Chondrocyte (in vitro differentiated cells): ENCODE data around the gene TMCO6. TPM values are rescaled to one million over a fixed set of nuclear protein-coding genes. Genes with fewer than 3 reads are reported as not detected.

Source experiments
- DNase-seq: peaks from one replicate; pipeline ENCODE4 v3.0.0; 2021; ENCODE audit warnings: mixed read lengths, low spot score
- H3K27ac Mint-ChIP-seq: one replicate; pipeline ENCODE4 v1.8.0; 2021; ENCODE audit warnings: mild to moderate bottlenecking, moderate library complexity, mixed read lengths; ENCODE audit not compliant: unreplicated experiment
- H3K27me3 Mint-ChIP-seq: 2 replicates; pipeline ENCODE4 v1.8.0; 2021; ENCODE audit warnings: low read depth, mixed read lengths
- H3K36me3 Mint-ChIP-seq: 2 replicates; pipeline ENCODE4 v1.8.0; 2021; ENCODE audit warnings: low read depth, mixed read lengths
- H3K4me1 Mint-ChIP-seq: 2 replicates; pipeline ENCODE4 v1.8.0; 2021; ENCODE audit warnings: low read depth, mild to moderate bottlenecking, mixed read lengths
- H3K4me3 Mint-ChIP-seq: one replicate; pipeline ENCODE4 v1.8.0; 2021; ENCODE audit warnings: mild to moderate bottlenecking, moderate library complexity, mixed read lengths; ENCODE audit not compliant: unreplicated experiment
- H3K9me3 Mint-ChIP-seq: 2 replicates; pipeline ENCODE4 v1.8.0; 2021; ENCODE audit warnings: low read depth, mixed read lengths
- CTCF ChIP-seq: fragments of 200-600 bp; sonication (generic); IDR thresholded peaks from 2 replicates; pipeline ENCODE4 v1.5.0; 2021; ENCODE audit warnings: antibody characterized with exemption, mild to moderate bottlenecking, moderate library complexity
- microRNA-seq: library from miRNA; unstranded; fragments of <30 nt; microRNA quantifications from one replicate; pipeline ENCODE4 v1.2.0, GENCODE V29; 2020; ENCODE audit warnings: borderline number of aligned reads
- total RNA-seq: library from RNA; stranded (reverse); gene quantifications from 3 replicates; pipeline ENCODE4 v1.2.1, GENCODE V29; 2021

TMCO6 gene
- total RNA-seq, 1 donor from 2014 or later: 6.6 TPM

- DNase-seq: peak; percentile 97
- H3K4me3 Mint-ChIP-seq: peak within 1 kb of the TSS; percentile 94
- no peaks in the 10 kb centered on the region for H3K9me3 Mint-ChIP-seq
- peaks cover 33% of the 10 kb centered on the region for H3K4me1 Mint-ChIP-seq
- H3K27ac Mint-ChIP-seq: peak within 1 kb of the TSS; percentile 97
- no peaks in the 10 kb centered on the region for H3K27me3 Mint-ChIP-seq
- TF ChIP-seq CTCF: no peak
- H3K36me3 Mint-ChIP-seq: peaks cover 7% of the 10 kb centered on the region
Measured at GRCh38 chr5:140690941-140691924, 52.0 kb downstream of the TMCO6 start, which contains the start of the genes HARS1 and HARS2. TSS of gene HARS1 (minus strand) at chr5:140691370. CDS start at chr5:140691304, 66 bp downstream. TSS of gene HARS2 (plus strand) at chr5:140691455. CDS start at chr5:140691649, 194 bp downstream.

GRCh38 chr5:140694276-140694675 is 55.0 kb downstream of the TMCO6 start:
- H3K27ac Mint-ChIP-seq: no peak overlapping the region
- no peak overlapping the region for H3K4me3 Mint-ChIP-seq
- H3K4me1 Mint-ChIP-seq: peaks cover 33% of the 10 kb centered on the region
- H3K36me3 Mint-ChIP-seq: peaks cover 29% of the 10 kb centered on the region
- TF ChIP-seq CTCF: no peak
- no peaks in the 10 kb centered on the region for H3K9me3 Mint-ChIP-seq
- no peaks in the 10 kb centered on the region for H3K27me3 Mint-ChIP-seq
- no peak for DNase-seq

Small RNA genes lying within 50 kb of the gene (microRNA-seq; reads per million reads assigned to microRNA genes)
- not detected for gene MIR3655

Other genes starting within 250 kb of the TMCO6 start
- gene ANKHD1, start 237.6 kb upstream of the TMCO6 start, total RNA-seq: 61.4 to 79.8 TPM (median 67.7 TPM) in 3 replicates
- 5.6 to 6.2 TPM (median 6.0 TPM) in 3 replicates for gene EIF4EBP3, start 91.8 kb upstream of the TMCO6 start, total RNA-seq
- gene SRA1, start 82.0 kb upstream of the TMCO6 start, total RNA-seq: 46.5 to 50.4 TPM (median 50.3 TPM) in 3 replicates
- gene APBB3, start 74.9 kb upstream of the TMCO6 start, total RNA-seq: 39.0 to 47.0 TPM (median 42.3 TPM) in 3 replicates
- 74.3 to 99.4 TPM (median 79.2 TPM) in 3 replicates for gene SLC35A4, start 74.6 kb upstream of the TMCO6 start, total RNA-seq
- not detected in 3 replicates for gene CD14, start 6.3 kb upstream of the TMCO6 start, total RNA-seq
- gene NDUFA2, start 8.2 kb downstream of the TMCO6 start, total RNA-seq: 41.2 to 50.5 TPM (median 43.4 TPM) in 3 replicates
- 56.6 to 81.4 TPM (median 59.7 TPM) in 3 replicates for gene IK, start 8.4 kb downstream of the TMCO6 start, total RNA-seq
- 24.5 to 31.4 TPM (median 24.6 TPM) in 3 replicates for gene WDR55, start 25.5 kb downstream of the TMCO6 start, total RNA-seq
- gene DND1, start 34.1 kb downstream of the TMCO6 start, total RNA-seq: 1.3 to 1.5 TPM (median 1.3 TPM) in 3 replicates
- 62.9 to 83.4 TPM (median 67.5 TPM) in 3 replicates for gene HARS1, start 51.9 kb downstream of the TMCO6 start, total RNA-seq
- 22.8 to 27.4 TPM (median 22.8 TPM) in 3 replicates for gene HARS2, start 52.0 kb downstream of the TMCO6 start, total RNA-seq
- gene ZMAT2, start 61.0 kb downstream of the TMCO6 start, total RNA-seq: 37.0 to 50.3 TPM (median 39.2 TPM) in 3 replicates
- gene PCDHA1, start 146.7 kb downstream of the TMCO6 start, total RNA-seq: not detected in 3 replicates
- 0.75 to 1.2 TPM (median 0.77 TPM) in 3 replicates for gene PCDHA2, start 155.4 kb downstream of the TMCO6 start, total RNA-seq
- gene PCDHA3, start 161.6 kb downstream of the TMCO6 start, total RNA-seq: 0.19 to 0.28 TPM (median 0.20 TPM) in 3 replicates
- 7.1 to 11.1 TPM (median 8.3 TPM) in 3 replicates for gene PCDHA4, start 167.6 kb downstream of the TMCO6 start, total RNA-seq
- gene PCDHA5, start 182.2 kb downstream of the TMCO6 start, total RNA-seq: 0.32 to 0.99 TPM (median 0.62 TPM) in 3 replicates
- 20.5 to 23.5 TPM (median 20.6 TPM) in 3 replicates for gene PCDHA6, start 188.5 kb downstream of the TMCO6 start, total RNA-seq
- 1.4 to 1.9 TPM (median 1.5 TPM) in 3 replicates for gene PCDHA7, start 194.8 kb downstream of the TMCO6 start, total RNA-seq
- gene PCDHA8, start 201.7 kb downstream of the TMCO6 start, total RNA-seq: 0.97 to 2.4 TPM (median 1.1 TPM) in 3 replicates
- 1.2 to 2.0 TPM (median 1.3 TPM) in 3 replicates for gene PCDHA9, start 208.9 kb downstream of the TMCO6 start, total RNA-seq
- gene PCDHA10, start 216.4 kb downstream of the TMCO6 start, total RNA-seq: 6.7 to 21.2 TPM (median 20.5 TPM) in 3 replicates
- 6.0 to 10.7 TPM (median 6.1 TPM) in 3 replicates for gene PCDHA11, start 229.5 kb downstream of the TMCO6 start, total RNA-seq
- gene PCDHA12, start 235.9 kb downstream of the TMCO6 start, total RNA-seq: 15.9 to 23.6 TPM (median 23.0 TPM) in 3 replicates
- gene PCDHA13, start 242.7 kb downstream of the TMCO6 start, total RNA-seq: 1.1 to 2.0 TPM (median 1.3 TPM) in 3 replicates